AG10803 (cell line): ENCODE measurements around the gene HFE.
"Not testable (repeated sequence)": the region's sequence is repeated elsewhere in the genome, so short reads cannot be mapped to it uniquely, and the experiment has no call there.

Source experiments
- DNase-seq: peaks from one replicate; pipeline ENCODE4 v3.0.0; 2010; ENCODE audit warnings: low read depth
- H3K4me3 ChIP-seq: 2 replicates; pipeline ENCODE4 v1.5.1; 2011; ENCODE audit warnings: mild to moderate bottlenecking, low read length, control low read depth
- CTCF ChIP-seq: conservative IDR thresholded peaks from 2 replicates; pipeline ENCODE4 v1.5.1; 2011; ENCODE audit warnings: mild to moderate bottlenecking, low read length, control low read depth, inconsistent platforms

Gene HFE

DNA sequence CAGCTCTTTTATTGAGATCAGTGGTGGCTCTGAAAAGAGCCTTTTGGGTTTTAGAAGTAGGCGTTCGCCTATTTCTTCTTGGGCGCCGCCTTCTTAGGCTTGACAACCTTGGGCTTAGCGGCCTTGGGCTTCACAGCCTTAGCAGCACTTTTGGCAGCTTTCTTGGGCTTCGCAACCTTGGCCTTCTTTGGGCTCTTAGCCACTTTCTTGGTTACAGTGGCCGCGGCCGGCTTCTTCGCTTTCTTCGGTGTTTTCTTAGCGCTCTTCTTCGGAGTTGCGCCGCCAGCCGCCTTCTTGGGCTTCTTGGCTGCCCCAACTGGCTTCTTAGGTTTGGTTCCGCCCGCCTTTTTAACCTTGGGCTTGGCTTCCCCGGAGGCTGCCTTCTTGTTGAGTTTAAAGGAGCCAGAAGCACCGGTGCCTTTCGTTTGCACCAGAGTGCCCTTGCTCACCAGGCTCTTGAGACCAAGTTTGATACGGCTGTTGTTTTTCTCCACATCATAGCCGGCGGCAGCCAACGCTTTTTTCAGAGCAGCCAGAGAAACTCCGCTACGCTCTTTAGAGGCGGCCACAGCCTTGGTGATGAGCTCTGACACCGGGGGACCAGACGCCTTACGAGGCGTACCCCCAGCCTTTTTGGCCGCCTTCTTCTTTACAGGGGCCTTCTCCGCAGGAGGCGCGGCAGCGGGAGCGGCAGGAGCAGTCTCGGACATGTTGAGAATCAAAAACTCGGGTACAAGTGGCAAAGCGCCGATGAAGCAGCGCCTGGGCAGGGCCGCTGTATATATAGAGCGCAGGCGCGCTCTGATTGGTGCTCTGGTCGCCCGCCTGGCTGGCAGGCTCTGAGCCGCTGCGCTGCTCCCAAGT is 31.3 kb upstream of the HFE start:
- peak overlapping the region; percentile 77 for H3K4me3 ChIP-seq
- TF ChIP-seq CTCF: no peak
- peak; percentile 85 for DNase-seq

DNA sequence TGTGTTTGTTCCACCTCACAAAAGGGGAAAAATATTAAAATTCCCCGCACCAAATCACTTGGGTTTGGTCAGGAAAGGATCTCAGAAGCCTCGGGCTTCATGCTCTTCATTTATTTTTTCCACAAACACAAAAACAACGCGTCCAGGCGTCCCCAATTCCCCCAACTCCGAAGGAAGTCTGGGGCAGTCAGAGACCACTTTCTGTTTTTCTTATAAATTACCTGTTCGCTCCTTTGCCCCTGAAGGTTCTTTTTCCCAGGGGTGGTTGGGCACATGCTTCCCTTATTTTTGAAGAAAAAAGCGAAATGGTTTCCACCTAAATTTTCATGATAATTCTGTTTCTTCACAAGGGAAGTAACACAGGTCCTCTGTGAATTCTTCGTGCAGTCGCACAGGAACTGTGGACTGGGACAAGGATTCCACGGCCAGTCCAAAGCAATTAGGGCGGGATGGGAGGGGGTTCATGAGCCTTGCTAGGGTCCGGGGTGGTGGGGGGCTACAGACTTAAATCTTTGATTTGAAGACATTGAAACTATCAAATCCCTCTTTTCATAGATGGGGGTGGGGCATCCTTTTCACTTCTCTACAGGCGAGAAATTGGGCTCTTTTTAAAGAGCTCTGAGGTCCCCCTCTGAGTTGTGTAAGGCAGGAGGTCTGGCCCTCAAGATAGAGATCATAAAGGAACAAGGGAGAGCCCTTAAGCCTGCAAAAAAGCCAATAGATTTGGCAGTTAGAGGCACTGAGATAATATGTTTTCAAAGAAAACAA is 30.5 kb upstream of the HFE start:
- no peak for TF ChIP-seq CTCF
- H3K4me3 ChIP-seq: peak overlapping the region; percentile 77
- DNase-seq: peak; percentile 24

DNA sequence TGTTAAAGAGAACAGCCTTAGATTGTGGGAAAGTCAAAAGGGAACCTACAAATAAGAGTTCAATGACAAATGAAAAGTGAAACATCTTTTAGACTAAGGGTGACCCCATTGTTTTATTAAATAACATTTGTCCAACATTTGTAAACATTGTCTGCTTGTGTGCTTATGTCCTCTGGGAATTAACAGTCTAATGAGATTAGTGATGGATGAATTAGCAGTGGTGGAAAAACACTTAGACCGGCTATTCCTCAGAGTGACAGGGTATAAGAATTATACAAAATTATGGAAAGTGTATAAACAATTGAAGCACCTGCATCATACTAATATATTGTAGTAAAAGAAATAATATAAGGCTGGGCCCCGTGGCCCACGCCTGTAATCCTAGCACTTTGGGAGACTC is 29.3 kb upstream of the HFE start:
- TF ChIP-seq CTCF: no peak
- H3K4me3 ChIP-seq: no peak overlapping the region
- DNase-seq: no peak

- not testable (repeated sequence) for DNase-seq, H3K4me3 ChIP-seq
Observed at GRCh38 chr6:26058477-26059033, 28.7 kb upstream of the HFE start.

DNA sequence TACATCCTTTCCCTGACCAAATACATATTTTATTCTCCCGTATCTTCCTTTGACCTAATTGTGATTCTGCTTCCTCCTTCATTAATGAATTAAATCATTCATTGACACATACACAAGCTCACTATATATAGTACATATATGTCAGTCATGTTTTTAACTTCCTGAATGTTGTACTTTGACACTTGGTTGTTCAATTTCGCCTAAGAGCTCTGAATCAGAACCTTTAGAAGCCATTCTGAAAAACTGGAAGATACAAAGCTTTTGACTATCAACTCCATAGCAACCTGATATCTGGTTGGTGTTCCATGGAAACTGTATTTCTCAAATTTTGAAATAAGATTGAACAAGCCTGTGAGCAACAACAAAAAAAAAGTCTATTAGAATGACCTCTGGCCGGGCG is 27.3 kb upstream of the HFE start:
- TF ChIP-seq CTCF: no peak
- no peak overlapping the region for H3K4me3 ChIP-seq
- no peak for DNase-seq

DNA sequence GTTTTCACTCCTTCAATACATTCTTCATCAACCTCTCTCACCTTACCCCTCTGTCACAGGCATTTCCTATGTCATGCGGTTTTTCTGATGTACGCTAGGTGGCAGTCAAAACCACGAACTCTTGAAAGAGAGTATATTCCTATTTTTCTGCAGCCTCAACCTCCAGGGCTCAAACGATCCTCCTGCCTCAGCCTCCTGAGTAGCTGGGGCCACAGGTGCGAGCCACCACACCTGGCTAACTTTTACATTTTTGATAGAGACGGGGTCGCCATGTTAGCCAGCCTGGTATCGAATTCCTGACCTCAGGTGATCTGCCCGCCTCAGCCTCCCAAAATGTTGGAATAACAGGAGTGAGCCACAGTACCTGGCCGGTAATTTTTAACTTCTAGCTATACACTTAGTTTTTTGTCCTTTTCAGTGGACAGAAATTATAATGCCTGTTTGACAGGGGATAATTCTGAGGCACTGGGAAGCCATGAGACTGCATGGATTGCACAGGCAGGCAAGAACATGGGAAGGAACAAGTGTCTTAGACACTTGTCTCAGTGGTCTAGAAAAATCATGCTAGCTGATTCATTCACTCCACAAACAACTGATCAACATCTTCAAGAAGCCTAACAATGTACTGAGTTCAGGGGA is 22.5 kb upstream of the HFE start:
- peak; percentile 79 for TF ChIP-seq CTCF
- DNase-seq: peak; percentile 59
- H3K4me3 ChIP-seq: no peak overlapping the region

- TF ChIP-seq CTCF: peak; percentile 93
- no peak overlapping the region; the same call in 1 of the 2 replicates for H3K4me3 ChIP-seq
- peak; percentile 83 for DNase-seq
Observed at GRCh38 chr6:26065952-26066380, 21.3 kb upstream of the HFE start.
